Heart left ventricle (tissue), 16 donors: ENCODE data around the gene HSPB2. TPM values are rescaled to one million over a fixed set of nuclear protein-coding genes. Genes with fewer than 3 reads are reported as not detected.

Experiments used
- ATAC-seq, 4 donors: fragments of 200-7000 bp; cut with Tn5 transposase; one replicate each; pipeline ENCODE4 v1.9.1; 2020 to 2022; ENCODE audit warnings: moderate library complexity in 4 of 4, mild to moderate bottlenecking in 3 of 4, moderate number of reproducible peaks in 1 of 4
- DNase-seq, 5 donors: peaks; one replicate each; pipeline ENCODE4 v3.0.0-alpha.2; 2020
- H3K27ac ChIP-seq, 12 donors: fragments of 200-600 bp; sonication (generic) in 4 of 12; one replicate each; pipeline versions ENCODE4 v1.5.0 to v1.8.0; 2016 to 2022; ENCODE audit warnings: mild to moderate bottlenecking in 2 of 12
- H3K27me3 ChIP-seq, 9 donors: fragments of 200-600 bp; sonication (generic) in 2 of 9; one replicate each; pipeline versions ENCODE4 v1.5.1 to v1.8.0; 2016 to 2022; ENCODE audit warnings: mild to moderate bottlenecking in 3 of 9
- H3K36me3 ChIP-seq, 9 donors: fragments of 200-600 bp; sonication (generic) in 2 of 9; one replicate each; pipeline versions ENCODE4 v1.5.0 to v1.8.0; 2018 to 2022; ENCODE audit warnings: mild to moderate bottlenecking in 2 of 9
- H3K4me1 ChIP-seq, 12 donors: fragments of 200-600 bp; sonication (generic) in 4 of 12; one replicate each; pipeline versions ENCODE4 v1.5.0 to v1.8.0; 2016 to 2022; ENCODE audit warnings: mild to moderate bottlenecking in 3 of 12
- H3K4me3 ChIP-seq, 12 donors: fragments of 200-600 bp; sonication (generic) in 4 of 12; one replicate each; pipeline versions ENCODE4 v1.5.0 to v1.8.0; 2017 to 2022; ENCODE audit warnings: mild to moderate bottlenecking in 9 of 12, moderate library complexity in 4 of 12
- H3K9me3 ChIP-seq, 12 donors: fragments of 200-600 bp; sonication (generic) in 4 of 12; one replicate each; pipeline versions ENCODE4 v1.5.0 to v1.8.0; 2016 to 2022; ENCODE audit warnings: mild to moderate bottlenecking in 1 of 12
- CTCF ChIP-seq, 12 donors: fragments of 200-600 bp; sonication (generic) in 4 of 12; IDR thresholded peaks; one replicate each; pipeline versions ENCODE4 v1.5.0 to v1.8.0; 2018 to 2022; ENCODE audit warnings: antibody characterized with exemption in 12 of 12, mild to moderate bottlenecking in 5 of 12
- POLR2A ChIP-seq, 2 donors: fragments of 450-650 bp; IDR thresholded peaks; one replicate each; pipeline ENCODE4 v1.6.1; 2017; ENCODE audit warnings: antibody characterized with exemption in 2 of 2, mild to moderate bottlenecking in 2 of 2, moderate library complexity in 2 of 2
- WGBS, 4 donors: extraction: QIAGEN DNeasy Blood & Tissue Kit in 2 of 4; methylation state at CpG; one replicate each; pipeline versions ENCODE4 v1.1.5 to v1.1.7; 2013 to 2018; 5-methylcytosine and 5-hydroxymethylcytosine counted together
- intact Hi-C, 10 donors: fragments of 100-400 bp; cut with DNase I; formaldehyde crosslinking; loops; one replicate each; pipeline versions ENCODE4 v1.11.1 to v1.14.2; 2022
- polyA plus RNA-seq, 2 donors: library from polyadenylated mRNA; stranded (reverse); fragments of 200-250 nt; gene quantifications; one replicate each; pipeline ENCODE4 v1.2.3, GENCODE V29; 2013
- total RNA-seq, 9 donors: library from RNA; depleted of rRNA in 2 of 9; stranded (reverse); fragments of >200 nt in 2 of 9; fragmentation: NEBNext Ultra II Directional in 3 of 9; extraction: Animal tissue kit (Norgen Biotek cat#: 25700) in 3 of 9; gene quantifications; one replicate each; pipeline versions ENCODE4 v1.1.0 to v1.2.4, GENCODE V29; 2016 to 2023
- donor health status: ischemic (EF 13 %, LVEDD 7.1; RV severe dilation, severe dysfunction).
- donor health status: healthy with polysubstance abuse.
- donor health status: DM: no; HTN: yes; CAD: no.
- donor health status: DM: no; HTN: no; CAD: no.
- donor health status: ischemic (EF 25% LVEDD 6.9; RV normal size, moderate dysfunction).
- donor health status: ischemic (EF 25% LVEDD 5.7; RV mildly dilated, moderate dysfunction).
- donor health status: healthy.
- donor health status: DM: yes; HTN: yes; CAD: no.
- donor health status: ischemic (EF 35%, LVEDD 5.7; RV mildly dilated, moderate dysfunction).
- donor health status: nonischemic (EF 11% LVEDD 7.7; RV severe dilation, severe dysfunction).
- donor health status: DM: yes; HTN: yes; CAD: no.
- donor health status: PGD.
- donor health status: ischemic (EF 29% LVEDD 5.4; RV normal size, mild dysfunction).
- donor health status: nonischemic (EF 23%, LVEDD 6.1; RV moderate dilation, normal function).

Gene HSPB2
- total and polyA plus RNA-seq, 11 donors = 5.5 to 67.9 (median 23.4) TPM

GRCh38 chr11:111911563-111912401 is 752 bp upstream of the HSPB2 start, which contains the start of gene CRYAB:
Gene CRYAB, minus strand, starts transcription at chr11:111911770. Its CDS starts 46 bp downstream, at chr11:111911724.
- Histone ChIP-seq H3K9me3 (no peaks in the 10 kb centered on the region), H3K27ac (peak within 1 kb of the TSS; percentile 89 to 100 (median 96)), H3K4me1 (peaks cover 0 to 29% (median 7%) of the 10 kb centered on the region in 12 donors), H3K27me3 (peaks cover 0 to 10% (median 0%) of the 10 kb centered on the region in 9 donors), H3K36me3 (peaks cover 0 to 37% (median 18%) of the 10 kb centered on the region in 9 donors), H3K4me3 (peak within 1 kb of the TSS; percentile 38 to 80 (median 59))
- intact Hi-C loops = loop anchor here in 3 of 10 donors (1.0 to 5.0 kb wide), 3 partner anchors 32 to 34 kb away; partner anchors contain the start of genes CFAP68 (in 3 of the 3) and FDXACB1 (in 3 of the 3)
- DNase-seq (peak; percentile 85 to 95 (median 89)), ATAC-seq (peak; percentile 75 to 82 (median 77))
- TF ChIP-seq CTCF (IDR thresholded peaks at IDR 0.05) = no peak
- peak; percentile 41 to 95 for TF ChIP-seq POLR2A (IDR thresholded peaks at IDR 0.05)
- 21 to 44% (median 25%) methylated on average over 14 to 17 of the region's 17 CpGs for WGBS, 4 donors

- peak overlapping the region; percentile 38 to 80 (median 59) for H3K4me3 ChIP-seq
- peak overlapping the region; percentile 82 to 100 (median 96) for H3K27ac ChIP-seq
- H3K4me1 ChIP-seq = peaks cover 0 to 27% (median 7%) of the 10 kb centered on the region in 12 donors
- intact Hi-C loops = loop anchor here in 2 of 10 donors (2.0 to 5.0 kb wide), 2 partner anchors 34 to 36 kb away; partner anchors contain the start of genes CFAP68 (in 2 of the 2) and FDXACB1 (in 2 of the 2)
- peak in 3 of 4 donors; percentile 3 to 6 (median 5) for ATAC-seq
- peaks cover 0 to 10% (median 0%) of the 10 kb centered on the region in 9 donors for H3K27me3 ChIP-seq
- peaks cover 0 to 30% (median 17%) of the 10 kb centered on the region in 9 donors for H3K36me3 ChIP-seq
- TF ChIP-seq CTCF (IDR thresholded peaks at IDR 0.05) (no peak), POLR2A (IDR thresholded peaks at IDR 0.05) (no peak)
- H3K9me3 ChIP-seq = no peaks in the 10 kb centered on the region
- peak; percentile 43 to 67 (median 47) for DNase-seq
- WGBS, 4 donors = 15 to 35% (median 25%) methylated on average over 10 to 24 of the region's 24 CpGs
Observed at GRCh38 chr11:111913031-111913861, 712 bp downstream of the HSPB2 start.

GRCh38 chr11:111913997-111914396 is 1.5 kb downstream of the HSPB2 start:
- Histone ChIP-seq H3K4me1 (peaks cover 0 to 27% (median 13%) of the 10 kb centered on the region in 12 donors), H3K27me3 (peaks cover 0 to 10% (median 0%) of the 10 kb centered on the region in 9 donors), H3K4me3 (peak overlapping the region in 11 of 12 donors; percentile 38 to 80 (median 59)), H3K27ac (peak overlapping the region; percentile 82 to 100 (median 96)), H3K36me3 (peaks cover 0 to 23% (median 10%) of the 10 kb centered on the region in 9 donors), H3K9me3 (no peaks in the 10 kb centered on the region)
- peak in 2 of 4 donors; percentile 25 to 33 for ATAC-seq
- 2 to 16% (median 9%) methylated on average over 4 of the region's 4 CpGs for whole genome bisulfite sequencing, 4 donors
- DNase-seq = peak; percentile 53 to 83 (median 75)
- intact Hi-C loops = loop anchor here in 2 of 10 donors (2.0 to 5.0 kb wide), 2 partner anchors 35 to 37 kb away; partner anchors contain the start of genes CFAP68 (in 2 of the 2) and FDXACB1 (in 2 of the 2)
- TF ChIP-seq POLR2A (IDR thresholded peaks at IDR 0.05) = peak in 1 of 2 donors; percentile 28
- TF ChIP-seq CTCF (IDR thresholded peaks at IDR 0.05) = no peak
